Measurements from ENCODE around the gene ETS2.

- TF ChIP-seq CTCF (IDR thresholded peaks at IDR 0.05): no peak
- TF ChIP-seq ZFX (IDR thresholded peaks at IDR 0.05; ENCODE audit: borderline replicate concordance): no peak
Observed at GRCh38 chr21:38821959-38822682, 16.4 kb downstream of the ETS2 start.
